DMS114 treated with DMSO at 0.1 percent for 48 hours (cell line): ENCODE measurements around the gene MLPH.
"Not testable (repeated sequence)": the region's sequence is repeated elsewhere in the genome, so short reads cannot be mapped to it uniquely, and the experiment has no call there.

Source experiments
- DNase-seq: peaks from one replicate; lab custom pipeline; 2025; ENCODE audit not compliant: unreplicated experiment; lab: John Stamatoyannopoulos, UW

The MLPH gene

DNA sequence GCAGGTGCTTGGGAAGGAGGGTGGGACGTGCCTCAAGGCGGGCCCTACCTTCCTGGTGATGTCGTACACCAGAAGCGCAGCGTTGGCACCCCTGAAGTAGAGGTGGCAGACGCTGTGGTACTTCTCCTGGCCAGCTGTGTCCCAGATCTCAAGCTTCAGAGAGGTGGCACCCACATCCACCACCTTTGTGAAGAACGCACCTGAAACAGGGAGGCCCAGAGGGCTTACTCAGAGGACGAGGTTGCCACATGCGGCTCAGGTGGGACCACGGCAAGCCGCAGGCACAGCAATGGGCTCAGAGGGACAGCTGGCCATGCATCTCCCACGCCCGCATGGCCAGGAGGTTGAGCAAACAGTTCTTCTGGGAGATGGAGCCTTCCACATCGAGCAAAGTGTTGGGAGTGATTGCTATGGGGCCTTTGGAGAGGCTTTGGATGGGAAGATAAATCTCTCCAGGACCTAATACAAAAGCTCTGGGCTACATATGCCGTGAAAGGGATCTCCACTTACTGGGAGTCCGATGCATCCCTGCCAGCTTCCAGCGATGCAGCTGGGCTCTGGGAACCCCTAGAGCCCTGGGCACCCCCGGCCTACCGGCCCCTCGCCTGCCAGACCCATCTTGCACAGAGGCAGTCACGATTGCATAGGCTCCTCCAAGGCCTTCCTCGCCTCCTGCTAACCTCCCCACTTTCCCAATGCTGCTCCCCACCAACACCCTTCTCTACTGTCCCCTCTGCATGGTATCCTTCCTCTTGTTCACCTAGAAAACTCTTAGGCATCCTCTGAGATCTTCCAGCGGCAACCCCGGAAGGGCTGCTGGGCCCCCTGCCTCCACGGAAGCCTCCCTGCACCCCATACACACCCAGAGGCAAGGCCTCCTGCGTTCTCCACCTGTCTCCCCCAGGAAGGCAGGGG lies 91.2 kb downstream of the MLPH start:
- no peak for DNase-seq

DNA sequence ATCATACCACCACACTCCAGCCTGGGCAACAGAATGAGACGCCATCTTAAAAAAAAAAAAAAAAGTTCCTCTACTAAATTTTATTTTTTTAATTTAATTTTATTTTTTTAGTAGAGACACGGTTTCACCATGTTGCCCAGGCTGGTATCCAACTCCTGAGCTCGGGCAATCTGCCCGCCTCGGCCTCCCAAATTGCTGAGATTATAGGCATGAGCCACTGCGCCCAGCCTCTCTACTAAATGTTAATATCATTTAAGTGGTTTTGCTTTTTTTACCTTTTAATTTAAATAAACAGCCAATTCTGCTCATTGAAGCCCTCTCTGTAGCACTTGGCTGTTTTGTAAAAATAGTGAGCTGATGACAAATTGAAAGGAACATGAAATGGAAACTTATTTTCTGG lies 94.3 kb downstream of the MLPH start:
- no peak for DNase-seq

DNA sequence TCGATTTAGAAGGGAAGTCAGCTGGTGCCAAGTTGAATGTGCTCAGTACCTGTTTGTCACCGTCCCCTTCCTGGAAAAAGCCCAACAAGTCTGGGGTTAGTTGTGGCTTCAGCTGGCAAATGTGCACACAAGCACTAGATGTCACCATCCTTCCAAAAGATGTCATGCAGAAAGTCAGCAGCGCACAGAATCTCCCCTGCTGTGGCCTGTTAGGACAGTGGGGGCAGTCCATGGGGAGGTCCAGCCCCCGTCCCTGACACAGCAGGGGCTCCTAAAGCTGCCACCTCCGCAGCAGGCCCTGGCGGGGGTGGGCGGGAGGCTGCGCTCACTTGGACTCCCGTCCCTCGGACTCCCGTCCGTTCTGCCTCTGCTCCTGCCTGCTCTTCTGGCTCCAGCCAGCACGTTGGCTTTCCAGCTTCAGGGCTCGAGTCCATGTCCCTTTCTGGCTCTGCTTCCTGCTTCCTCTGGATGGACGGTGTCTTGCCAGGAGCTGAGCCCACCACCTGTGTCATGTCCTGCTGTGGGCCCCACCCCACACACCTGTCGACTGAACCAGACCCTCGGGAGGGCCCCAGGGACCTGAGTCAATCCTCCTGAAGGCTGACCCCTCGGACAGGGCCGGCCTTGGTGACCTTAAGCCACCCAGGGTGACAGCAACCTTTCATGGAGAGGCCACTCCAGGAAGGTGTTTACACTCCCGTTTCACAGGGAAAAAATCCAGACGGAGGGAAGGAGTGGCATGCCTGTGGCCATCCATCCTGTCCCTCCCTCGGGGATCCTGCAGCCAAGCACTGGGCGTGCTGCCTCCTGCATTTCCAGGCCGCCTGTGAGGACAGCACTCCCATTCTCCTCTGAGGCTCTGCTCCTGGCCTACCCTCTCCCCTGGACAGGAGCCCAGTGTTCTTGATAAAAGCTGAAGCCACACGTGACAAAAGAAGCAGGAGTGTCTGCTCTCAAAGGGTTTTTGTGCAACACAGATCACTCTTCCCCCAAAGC lies 95.0 kb downstream of the MLPH start:
- DNase-seq: peak; percentile 37

DNA sequence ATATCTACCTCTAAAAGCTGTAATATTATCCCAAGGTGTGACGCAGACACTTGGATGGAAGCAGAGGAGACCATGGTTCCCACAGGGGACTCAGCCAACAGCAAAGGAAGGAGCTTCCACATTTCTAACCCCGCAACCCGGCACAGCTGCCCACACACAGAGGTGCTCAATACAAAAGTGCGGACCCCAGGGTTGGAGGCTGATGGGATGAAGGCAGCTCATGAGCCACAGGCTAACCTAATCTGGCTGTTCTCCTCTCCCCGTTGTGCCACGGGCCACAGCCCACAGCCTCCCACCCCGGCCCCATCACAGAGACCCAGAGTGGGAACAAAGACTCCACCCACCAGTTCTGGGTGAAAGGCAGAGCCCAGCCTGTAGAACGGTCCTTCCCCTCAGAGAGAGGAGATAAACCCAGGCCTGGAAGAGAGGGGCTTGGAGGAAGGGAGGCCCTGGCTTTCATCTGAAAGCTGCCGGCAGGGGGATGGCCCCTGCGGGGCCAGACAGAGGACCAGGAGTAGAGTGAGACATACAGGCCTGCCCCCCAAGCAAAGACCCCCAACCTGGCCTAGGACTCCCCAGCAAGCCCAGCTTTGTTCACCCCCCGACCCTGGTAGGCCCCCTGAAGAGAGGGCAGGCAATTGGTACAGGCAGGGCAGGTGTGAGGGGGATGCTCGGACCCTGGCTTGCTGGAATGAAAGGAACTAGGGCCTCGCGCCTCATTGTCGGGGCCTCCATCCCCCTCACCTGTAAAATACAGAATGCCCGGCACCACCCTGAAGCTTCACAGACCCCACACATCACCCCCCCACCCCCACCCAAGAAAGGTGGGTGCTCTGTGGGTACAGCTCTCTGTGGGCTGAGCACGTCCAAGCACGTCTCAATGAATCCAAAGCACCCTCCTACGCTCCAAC lies 96.6 kb downstream of the MLPH start:
- DNase-seq: no peak

DNA sequence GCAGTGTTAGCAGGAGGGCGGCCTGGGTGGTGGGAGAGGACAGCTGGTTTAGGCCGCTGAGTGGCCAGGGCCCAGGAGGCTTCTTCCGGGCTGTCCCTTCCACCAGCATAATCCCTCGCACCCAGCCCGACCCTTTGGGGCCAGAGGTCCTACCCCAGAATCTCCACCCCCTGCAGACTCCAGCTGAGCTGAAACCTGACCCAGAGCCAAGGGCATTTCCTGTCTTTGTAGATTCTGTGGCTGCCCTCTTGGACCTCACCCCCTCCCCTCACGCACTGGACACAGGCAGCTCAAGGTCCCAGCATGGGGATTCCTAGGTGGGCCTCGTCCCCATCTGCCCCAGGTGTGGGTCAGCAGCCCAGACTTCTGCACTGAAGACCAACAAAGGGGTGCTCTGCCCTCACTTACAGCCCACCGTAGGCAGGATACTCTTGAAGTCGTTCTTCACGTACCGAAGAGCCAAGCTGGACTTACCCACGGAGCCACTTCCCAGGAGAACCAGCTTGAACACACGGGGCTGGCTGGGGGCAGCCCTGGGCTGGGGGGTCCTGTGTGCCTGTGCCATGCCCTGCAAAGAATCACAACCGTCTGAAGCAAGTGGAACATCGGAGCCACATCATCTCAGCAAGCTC lies 98.7 kb downstream of the MLPH start:
- no peak for DNase-seq

DNA sequence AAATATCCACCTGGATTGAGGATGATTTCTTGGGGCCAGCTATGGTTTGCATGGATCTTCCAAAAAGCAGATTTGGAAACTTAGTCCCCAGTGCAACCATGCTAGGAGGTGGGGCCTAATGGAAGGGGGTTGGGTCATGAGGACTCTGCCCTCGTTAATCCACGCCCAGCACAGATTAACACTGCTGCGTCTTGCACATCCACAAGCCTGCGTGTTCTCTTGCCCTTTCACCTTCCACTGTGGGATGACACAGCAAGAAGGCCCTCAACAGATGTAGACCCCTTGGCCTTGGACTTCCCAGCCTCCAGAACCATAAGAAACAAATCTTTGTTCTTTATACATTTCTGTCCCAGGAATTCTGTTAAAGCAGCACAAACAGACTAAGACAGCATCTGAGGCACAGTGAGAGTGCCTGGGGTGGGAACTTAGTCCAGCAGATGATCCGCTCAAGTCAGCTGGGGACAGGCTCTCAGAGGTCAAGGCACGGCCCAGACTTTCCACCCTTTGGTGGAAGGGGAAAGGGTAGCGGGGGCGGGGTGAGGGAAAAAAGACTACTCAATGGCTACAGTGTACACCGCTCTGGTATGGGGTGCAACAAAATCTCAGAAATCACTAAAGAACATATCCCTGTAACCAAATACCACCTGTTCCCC lies 101.1 kb downstream of the MLPH start:
- no peak for DNase-seq

DNA sequence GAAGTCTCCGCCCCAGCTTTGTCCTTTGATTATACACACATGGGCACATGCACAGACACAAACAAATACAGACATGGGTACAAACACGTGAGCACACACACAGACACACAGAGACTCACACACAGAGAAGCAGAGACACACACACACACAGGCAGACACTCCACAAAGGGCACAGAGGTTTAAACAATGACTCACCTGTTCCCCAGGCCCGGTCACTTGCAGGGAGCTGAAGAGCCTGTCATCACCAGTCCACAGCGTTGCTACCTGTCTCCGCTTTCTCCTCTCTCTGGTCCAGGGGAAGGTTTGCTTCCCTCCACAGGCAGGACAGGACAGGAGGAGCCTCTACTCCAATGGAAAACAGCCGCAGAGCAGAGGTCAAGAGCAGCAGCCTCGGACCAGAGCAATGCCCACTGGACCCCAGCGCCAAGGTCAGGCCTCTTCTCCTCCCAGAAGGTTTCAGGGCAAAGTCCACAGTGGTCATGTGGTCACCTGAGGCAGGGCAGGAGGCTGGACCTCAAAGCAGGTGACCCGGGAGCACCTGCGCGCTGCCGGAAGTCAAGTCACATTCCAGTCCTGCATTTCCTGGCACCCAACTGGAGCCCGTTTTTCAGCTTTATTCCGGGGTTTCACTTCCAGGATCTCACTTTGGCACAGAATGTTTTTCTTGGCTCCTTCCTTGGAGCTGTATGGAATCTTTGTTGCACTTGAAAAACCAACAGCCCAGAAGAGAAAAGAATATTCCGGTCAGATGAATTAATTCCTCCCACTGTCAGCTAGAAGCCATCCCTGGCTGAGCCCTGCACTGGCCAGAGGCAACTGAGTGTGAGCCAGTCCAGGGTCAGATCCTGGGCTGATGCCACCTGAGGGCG lies 103.5 kb downstream of the MLPH start, which contains the start of gene RAB17:
Gene RAB17, minus strand, starts transcription at position 463 of the 869 bp plus-strand sequence. CDS start 4,580 bp downstream, outside the sequence.
- DNase-seq: no peak

DNA sequence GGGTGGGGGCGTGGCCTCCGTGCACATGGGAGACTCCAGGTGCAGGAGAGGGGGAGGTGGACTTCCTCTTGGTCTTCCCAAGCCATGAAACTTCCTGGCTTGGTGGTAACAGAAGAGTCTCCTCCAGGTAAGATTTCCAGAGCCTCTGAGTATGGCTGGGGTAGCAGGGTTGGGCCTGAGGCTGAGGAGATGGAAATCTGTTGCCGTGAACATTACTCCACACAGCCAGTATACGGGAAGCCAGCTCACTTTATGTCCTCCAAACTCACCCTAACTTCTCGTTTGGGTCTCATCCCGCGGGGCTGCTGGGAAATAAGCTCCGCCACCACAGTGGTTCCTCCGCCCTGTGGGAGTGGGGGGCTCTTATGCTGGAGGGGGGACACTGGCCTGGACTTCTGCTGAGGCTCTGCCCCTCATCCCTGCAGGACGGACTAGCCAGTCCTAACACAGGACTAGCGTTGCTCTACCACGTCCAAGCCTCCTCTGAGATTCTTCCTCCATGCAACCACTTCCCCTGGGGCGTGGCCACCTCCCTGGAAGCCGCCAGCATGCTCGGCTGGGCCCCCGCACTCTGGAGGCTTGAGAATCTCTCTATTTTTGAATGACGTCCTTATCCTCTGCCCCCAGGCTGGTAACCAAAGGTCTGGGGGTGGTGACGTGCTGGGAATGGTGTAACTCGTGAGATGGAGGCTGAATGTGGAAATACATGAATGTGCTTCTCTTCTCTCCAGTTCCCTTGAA lies 104.3 kb downstream of the MLPH start:
- no peak for DNase-seq

DNA sequence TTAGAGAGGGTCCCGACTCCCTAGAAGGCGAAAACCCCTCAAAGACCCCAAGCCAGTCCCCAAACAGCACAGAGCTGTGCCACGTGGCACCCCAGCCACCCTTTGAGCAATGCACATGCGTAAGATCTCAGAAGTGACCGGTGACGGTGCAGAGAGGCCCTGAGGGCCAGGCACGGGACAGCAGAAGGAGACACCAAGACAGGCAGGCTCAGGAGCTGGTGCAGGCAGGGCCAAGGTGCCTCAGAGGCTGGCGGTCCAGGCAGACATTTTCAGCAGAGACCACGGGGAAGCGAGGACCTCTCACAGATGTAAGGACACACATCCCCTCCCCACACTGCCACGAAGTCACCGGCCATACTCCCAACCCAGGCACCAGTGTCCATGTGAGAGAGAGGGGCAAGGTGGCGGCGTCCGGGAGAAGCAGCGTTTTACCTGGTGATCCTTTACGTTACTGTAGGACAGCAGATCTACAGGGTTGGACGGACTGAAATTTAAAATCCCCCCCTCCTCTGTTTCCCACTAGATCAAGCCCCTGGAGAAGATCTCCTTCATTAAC lies 105.5 kb downstream of the MLPH start:
- DNase-seq: no peak

DNA sequence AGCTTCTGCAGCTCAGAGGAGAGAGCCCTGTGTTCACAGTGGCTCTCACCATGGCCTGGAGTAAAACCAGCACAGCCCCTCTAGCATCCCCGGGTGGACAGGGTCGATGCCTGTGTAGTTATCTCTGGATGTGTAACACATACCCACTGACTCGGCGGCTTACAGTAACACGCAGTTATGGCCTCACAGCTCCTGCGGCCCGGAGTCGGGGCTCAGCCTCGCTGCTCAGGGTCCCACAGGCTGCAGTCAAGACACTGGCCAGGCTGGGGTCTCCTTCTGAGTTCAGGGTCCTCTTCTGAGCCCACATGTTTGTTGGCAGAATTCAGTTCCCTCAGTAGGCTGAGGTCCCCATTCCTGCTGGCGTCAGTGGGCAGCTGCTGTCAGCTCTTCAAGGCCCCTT lies 106.0 kb downstream of the MLPH start:
- no peak for DNase-seq

DNA sequence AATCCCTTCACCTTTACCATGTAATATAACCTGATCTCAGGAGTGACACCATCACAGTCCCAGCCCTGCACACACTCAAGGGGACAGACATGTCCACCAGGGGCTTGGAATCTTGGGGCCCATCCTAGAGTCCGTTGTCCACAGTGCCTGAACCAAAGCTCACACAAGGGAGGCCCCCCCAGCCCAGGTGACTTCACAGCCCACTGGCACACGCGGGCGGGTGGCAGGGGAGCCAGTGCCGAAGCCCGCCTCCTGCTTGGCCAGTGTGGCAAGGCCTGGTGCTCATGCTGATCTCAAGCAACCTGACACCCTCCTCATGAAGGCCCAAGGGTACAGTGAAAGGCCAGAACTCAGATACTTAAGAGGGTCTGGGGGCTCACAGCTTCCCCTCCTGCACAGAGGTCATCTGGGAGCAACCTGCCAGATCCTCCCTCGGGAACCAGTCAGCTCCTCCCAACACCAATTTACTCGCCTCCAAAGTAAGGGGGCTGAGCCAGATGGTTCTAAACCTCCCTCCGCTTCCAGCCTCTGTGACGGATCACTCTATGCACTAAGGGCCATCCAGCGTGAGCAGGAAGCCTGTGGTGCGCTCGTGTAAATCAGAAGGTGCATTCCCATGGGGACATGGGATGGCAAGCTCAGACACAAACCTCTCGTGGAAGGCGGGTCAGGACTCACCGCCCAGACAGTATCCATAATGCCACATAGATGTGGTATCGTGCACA lies 106.7 kb downstream of the MLPH start:
- DNase-seq: no peak

DNA sequence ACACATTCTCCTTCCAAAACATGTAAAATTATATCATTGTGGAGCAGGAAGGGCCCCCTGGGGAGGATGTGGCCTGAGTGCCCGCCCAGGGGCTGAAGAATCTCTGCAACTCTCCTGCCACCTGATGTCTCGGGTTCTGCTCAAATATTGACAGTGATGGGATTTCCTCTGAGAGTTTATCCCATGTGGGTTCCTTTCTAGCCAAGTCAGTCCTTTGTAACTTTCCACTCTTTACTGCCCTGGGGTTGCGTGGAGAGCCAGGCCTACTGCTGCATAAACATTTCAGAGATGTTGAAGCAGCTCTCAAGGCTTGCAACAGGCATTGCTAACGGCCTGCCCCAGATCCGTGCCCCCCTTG lies 107.4 kb downstream of the MLPH start:
- DNase-seq: no peak

DNA sequence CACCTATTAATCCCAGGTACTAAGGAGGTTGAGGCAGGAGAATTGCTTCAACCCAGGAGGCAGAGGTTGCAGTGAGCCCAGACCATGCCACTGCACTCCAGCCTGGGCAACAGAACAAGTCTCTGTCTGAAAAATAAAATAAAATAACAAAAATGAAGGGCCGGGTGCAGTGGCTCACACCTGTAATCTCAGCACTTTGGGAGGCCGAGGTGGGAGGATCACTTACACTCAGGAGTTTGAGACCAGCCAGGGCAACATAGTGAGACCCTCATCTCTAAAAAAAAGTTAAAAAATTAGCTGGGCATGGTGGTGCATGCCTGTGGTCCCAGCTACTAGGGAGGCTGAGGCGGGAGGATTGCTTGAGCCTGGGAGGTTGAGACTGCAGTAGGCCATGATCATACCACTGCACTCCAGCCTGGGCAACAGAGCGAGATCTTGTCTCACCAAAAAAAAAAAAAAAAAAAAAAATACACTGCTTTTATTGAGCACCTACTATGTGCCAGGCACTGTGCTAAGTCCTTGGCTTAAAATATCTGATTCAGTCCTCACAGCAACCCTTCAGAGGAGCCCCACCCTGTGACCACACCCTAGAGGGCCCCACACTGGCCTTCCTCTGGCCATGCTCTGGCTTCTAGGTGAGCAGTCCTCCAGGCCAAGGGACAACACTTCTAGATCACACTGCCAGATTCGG lies 108.9 kb downstream of the MLPH start:
- DNase-seq: not testable (repeated sequence)

DNA sequence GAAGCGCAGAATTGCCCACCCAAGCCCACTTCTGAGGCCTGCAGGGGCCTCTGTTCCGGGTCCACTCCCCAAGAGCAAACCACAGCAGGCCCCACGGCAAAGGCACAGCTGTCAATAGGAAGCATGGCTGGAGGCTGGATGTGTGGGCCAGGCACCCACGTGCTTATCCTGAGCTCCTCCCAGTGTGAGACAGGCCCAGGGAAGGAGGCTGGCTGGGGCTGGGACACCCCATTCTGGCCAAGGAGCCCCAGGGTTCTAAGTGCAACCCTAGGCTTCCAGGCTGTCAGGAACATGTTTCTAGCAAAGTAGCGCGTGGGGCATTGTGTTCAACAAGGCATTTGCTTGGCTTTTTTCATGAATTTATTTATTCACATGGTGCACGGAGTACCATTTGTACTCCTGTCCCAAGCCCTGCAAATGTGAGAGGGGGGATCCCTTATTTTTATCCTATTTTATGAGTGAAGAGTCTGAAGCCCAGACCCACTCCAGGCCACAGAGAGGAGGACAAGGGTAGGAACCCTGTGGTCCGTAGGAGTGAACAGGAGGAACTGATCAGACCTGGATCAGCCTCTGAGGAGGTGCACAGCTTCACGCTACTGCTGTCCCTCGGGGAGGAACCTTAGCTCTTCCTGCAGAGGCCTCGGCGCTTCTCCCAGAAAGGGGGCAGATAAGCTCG lies 109.6 kb downstream of the MLPH start:
- no peak for DNase-seq

DNA sequence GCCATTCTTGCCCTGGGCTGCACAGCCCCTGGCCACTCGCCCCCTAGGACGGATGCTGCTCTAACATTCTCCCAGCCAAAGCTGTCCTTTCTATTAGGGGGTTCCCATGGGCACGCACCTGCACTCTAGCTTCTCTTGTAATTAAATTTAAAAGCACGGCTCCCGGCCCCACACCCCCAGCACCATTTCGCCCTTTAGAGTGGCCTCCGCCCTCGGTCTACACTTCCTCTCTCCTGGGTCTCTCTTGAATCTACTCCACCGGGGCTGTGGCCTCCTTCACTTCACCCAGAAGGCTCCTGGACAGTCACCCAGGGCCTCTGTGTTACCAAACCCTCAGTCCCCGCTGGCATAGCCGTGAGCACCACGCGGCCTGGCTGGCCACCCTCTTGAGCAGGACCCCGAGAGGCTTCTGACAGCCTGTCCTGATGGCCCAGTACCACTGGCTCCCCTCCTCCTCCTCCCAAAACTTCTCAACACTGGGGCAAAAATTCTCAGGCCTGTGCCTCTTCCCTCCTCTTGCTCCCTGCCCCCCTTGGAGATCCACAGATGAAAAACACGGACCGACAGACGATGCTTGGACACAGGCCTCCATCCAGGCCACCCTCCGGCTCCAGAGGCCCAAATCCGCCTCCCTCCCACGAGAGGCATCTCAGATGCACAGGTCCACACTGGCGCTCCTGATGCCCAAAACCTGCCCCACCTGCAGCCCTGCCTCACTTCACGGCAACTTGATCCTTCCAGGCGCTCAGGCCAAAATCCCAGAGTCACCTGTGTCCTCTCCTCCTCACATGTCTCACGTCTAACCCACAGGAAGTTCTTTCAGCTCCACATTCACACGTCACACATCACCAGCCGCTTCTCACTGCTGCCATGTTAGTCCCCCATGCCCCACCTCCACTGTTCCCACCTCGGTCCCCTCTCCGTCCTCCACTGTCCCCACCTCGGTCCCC lies 110.4 kb downstream of the MLPH start:
- DNase-seq: no peak
